Esophagus mucosa (tissue), 1 donor: ENCODE results near the gene TREH. TPM values are rescaled to one million over a fixed set of nuclear protein-coding genes. Genes with fewer than 3 reads are reported as not detected.
A peak's percentile ranks its signal among the peaks of the same experiment; 100 is the strongest.

Experiments
- ATAC-seq: fragments of 200-7000 bp; cut with Tn5 transposase; one replicate; pipeline ENCODE4 v1.9.1; 2020
- total RNA-seq: library from RNA; stranded (reverse); gene quantifications from one replicate; pipeline ENCODE4 v1.2.4, GENCODE V29; 2023
- donor health status: DM: yes; HTN: yes; CAD: no.

The TREH gene
- total RNA-seq, 1 donor from 2014 or later, result 0.68 TPM

DNA sequence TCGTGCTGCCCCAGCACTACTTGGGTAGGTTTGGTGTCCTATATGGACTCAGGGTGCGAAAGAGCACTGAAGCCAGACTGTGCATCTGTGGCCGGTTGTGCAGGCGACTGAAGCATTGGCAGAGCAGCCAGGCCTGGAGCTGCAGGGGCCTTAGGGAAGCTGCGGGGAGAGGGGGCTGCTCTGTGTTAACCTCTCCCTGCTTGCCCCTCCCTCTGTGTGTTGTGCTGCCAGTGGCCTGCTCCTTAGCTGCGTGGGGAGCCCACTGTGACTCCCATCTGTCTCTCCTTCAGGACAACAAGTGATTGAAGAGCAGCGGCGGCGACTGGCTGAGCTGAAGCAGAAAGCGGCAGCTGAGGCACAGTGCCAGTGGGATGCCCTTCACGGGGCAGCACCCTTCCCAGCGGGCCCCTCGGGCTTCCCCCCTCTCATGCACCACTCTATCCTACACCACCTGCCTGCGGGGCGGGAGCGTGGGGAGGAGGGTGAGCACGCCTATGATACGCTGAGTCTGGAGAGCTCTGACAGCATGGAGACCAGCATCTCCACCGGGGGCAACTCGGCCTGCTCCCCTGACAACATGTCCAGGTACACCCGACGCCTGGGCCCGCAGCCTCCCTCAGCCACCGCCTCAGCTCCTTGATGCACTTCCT, 34.3 kb downstream of the TREH start:
- no peak for ATAC-seq

- ATAC-seq, result no peak
Observed at GRCh38 chr11:118644496-118644895, 35.0 kb downstream of the TREH start.

DNA sequence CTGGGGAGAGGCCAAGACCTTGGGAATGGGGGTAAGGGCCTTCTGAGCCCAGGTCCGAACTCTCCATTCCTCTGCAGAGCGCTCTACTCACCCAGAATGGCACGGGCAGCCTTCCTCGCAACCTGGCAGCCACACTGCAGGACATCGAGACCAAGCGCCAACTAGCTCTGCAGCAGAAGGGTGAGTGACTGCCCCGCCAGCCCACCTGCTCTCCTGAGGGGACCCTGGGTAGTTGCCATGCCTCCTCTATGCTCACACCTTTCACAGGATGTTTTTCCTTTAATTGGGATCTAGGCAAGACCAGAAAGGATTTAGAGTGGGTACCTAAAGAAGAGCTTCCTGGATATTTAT, 35.5 kb downstream of the TREH start:
- ATAC-seq, result no peak

GRCh38 chr11:118643142-118643994, 36.1 kb downstream of the TREH start:
- ATAC-seq, result no peak

DNA sequence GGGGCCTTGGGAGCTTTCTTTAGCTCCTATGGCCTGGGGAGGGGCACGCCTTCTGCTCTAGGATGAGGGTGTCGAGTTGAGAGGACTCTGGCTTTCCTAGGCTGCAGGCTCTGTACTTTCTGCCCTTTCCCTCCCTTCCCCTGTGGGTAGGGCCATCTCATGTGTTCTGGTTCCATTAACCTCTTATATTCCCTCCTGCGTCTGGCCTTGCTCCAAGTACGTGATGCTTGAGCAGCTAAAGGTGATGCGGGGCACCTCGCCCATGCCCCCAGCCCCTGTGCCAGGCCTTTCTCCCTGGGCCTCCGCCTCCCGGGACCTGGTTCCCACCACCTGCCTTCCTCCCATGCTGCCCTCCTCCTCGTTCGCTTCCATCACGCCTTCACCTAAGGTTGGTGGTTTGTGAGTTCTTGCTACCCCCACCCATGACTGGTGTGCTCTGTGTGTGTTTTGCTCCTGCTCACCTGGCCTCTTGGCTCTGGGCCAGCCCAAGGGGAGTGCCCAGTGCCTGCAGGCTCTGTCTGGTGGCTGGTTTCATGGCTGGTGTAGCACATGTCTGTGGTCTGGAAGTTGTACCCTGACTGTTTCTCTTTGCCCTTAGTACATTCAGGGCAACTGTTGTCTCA, 37.9 kb downstream of the TREH start:
- no peak for ATAC-seq

GRCh38 chr11:118640332-118641154, 38.9 kb downstream of the TREH start:
- no peak for ATAC-seq

DNA sequence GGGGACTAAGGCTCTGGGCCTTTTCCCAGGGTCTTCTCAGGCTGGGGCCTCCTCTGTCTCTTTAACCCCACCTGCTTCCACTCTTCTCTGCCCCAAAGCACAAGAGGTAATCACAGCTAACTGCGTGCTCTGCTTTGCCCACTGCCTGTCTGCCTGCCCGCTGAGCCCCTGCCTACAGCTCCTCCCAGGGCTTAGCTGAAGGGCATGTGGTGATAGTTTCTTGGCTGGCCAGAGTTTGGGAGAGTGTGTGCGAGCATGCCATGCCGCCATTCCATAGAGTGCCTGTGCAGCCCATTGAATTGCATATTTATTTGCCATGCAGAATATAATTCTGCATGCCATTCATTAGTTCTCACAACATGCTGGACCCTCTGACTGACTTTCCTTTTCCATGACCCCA, 39.6 kb downstream of the TREH start:
- no peak for ATAC-seq

DNA sequence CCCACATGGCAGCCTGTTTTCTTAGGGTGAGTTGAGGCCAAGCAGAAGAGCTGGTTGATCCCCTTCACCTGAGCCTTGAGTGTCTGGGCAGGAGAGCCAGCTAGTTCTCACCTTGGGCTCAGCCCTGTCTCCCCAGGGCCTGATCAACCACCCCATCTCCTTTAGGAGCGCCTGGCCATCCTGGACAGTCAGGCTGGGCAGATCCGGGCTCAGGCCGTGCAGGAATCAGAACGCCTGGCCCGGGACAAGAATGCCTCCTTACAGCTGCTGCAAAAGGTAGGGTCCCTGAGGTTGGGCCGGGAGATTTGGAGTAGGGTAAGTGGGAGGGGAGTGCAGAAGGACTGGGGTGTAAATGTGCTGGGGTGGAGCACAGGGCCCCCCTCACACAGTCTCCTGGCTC, 40.7 kb downstream of the TREH start:
- no peak for ATAC-seq

DNA sequence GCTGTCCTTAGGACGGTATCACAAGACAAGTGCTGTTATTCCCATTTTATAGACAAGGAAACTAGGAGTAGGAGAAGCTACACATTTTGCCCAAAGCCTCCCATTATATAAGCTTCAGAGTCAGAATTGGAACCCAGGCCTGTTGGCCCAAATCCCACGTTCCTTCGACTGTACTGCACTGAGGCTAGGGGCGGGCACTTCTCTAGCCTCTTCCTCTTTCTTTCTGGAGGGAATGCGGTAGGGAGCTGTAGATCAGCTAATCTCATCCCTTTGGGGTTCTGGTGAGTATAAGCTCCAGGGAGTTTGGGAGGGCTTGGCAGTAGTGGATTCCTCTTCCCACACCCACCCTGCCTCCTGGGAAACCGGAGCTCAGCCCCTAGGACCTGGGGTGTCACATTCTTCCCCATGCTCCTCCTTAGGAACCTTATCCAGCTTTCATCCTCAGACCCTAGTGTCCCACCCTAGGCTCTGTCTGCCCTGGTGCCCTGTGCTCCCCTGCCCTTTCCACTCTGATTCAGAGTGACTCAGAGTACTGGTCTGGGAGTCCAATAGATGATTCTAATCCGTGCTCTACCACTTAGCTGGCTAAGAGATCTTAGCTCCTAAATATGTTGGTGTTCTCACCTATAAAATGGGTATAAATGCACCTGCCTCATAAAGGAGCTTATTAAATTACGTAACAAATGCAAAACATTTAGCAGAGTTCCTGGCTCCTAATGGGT, 42.7 kb downstream of the TREH start:
- no peak for ATAC-seq

DNA sequence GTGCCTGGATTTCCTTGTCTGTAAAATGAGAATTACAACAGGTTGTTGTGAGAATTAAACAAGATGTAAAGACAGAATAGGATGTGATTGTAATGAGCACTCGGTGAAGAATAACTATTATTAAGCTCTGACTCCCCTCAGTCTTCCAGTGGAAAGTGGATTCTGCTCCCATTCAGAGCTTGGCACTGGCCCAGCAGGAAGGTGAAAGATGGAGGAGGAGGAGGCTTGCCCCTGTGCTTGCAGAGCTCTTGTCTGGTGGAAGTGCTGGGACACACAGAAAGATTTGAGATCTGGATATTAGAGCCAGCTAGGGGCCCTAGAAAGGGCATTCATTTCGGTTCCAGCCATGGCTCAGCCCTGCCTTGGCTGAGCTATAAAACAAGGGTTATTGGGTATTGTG, 43.8 kb downstream of the TREH start:
- no peak for ATAC-seq

GRCh38 chr11:118635237-118635591, 44.2 kb downstream of the TREH start:
- ATAC-seq, result no peak

GRCh38 chr11:118634431-118635236, 44.8 kb downstream of the TREH start:
- ATAC-seq, result peak; percentile 73

- ATAC-seq, result no peak
Observed at GRCh38 chr11:118633979-118634378, 45.5 kb downstream of the TREH start.

GRCh38 chr11:118633319-118633690, 46.1 kb downstream of the TREH start:
- no peak for ATAC-seq

- no peak for ATAC-seq
Observed at GRCh38 chr11:118632577-118633318, 46.7 kb downstream of the TREH start.

- ATAC-seq, result no peak
Observed at GRCh38 chr11:118631142-118631909, 48.1 kb downstream of the TREH start.

GRCh38 chr11:118629761-118630661, 49.4 kb downstream of the TREH start:
- peak; percentile 23 for ATAC-seq

DNA sequence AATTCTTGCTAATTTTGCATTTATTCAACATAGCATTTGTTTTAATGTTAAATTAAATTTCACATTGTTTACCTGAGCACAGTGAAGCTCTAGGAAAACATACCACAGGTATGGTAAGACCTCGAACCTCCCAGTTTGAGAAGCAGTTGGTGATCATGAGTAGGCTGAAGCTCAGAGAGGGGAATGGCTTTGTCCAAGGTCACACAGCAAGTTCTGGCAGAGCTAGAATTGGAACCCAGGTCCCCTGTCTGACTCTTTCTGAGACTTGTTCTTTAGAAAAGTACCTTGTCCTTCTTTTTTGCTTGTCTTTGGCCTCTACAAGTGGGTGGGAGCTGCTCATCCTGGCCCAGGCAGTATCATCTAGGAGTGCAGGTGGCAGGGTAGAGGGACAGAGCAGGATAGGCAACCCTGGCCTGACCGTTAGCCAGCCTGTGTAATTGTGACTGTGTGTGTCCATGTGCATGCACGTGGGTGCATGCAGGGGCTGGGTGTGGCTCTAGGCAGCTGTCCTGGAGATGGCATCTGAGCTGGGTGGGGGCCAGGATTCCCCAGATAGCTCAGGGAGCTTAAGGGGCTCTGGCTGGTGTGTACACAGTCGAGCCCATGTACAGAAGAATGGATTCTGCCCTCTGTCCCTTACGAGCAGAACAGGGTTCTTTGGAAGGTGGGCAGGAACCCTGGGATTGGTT, 50.4 kb downstream of the TREH start:
- no peak for ATAC-seq
